ENCODE data around the gene SLC2A4RG. TPM values are rescaled to one million over a fixed set of nuclear protein-coding genes. Genes with fewer than 3 reads are reported as not detected.

The SLC2A4RG gene
- total and polyA plus RNA-seq, 2 of the 13 experiments (the other 11 are each of a cell fraction or from before 2014, with no cell fraction given): 91.4 to 95.9 TPM

GRCh38 chr20:63736893-63737694 lies 2.5 kb upstream of the SLC2A4RG start (continued):
- no peak for TF ChIP-seq TFDP1 (CRISPR knock-in tag; IDR thresholded peaks at IDR 0.05; ENCODE audit: borderline replicate concordance)
- TF ChIP-seq ZNF563 (CRISPR knock-in tag; IDR thresholded peaks at IDR 0.05): peak; percentile 38; the same call in 1 of the 2 replicates
- 0 out of 2 replicates have a peak, but pooled peaks have one; percentile 33 for TF ChIP-seq ZC3H13 (CRISPR knock-in tag; IDR thresholded peaks at IDR 0.05)
- 0 out of 2 replicates have a peak, but pooled peaks have one; percentile 17 for TF ChIP-seq ZFP41 (CRISPR knock-in tag; IDR thresholded peaks at IDR 0.05; ENCODE audit: borderline replicate concordance)
- TF ChIP-seq AGO2 (optimal IDR thresholded peaks at IDR 0.05; ENCODE audit: low read depth, low read length): peak; percentile 99
- 0 out of 2 replicates have a peak, but pooled peaks have one; percentile 11 for TF ChIP-seq ZSCAN22 (CRISPR knock-in tag; IDR thresholded peaks at IDR 0.05)
- 0 out of 2 replicates have a peak, but pooled peaks have one; percentile 54 for TF ChIP-seq ZBTB42 (CRISPR knock-in tag; IDR thresholded peaks at IDR 0.05)
- TF ChIP-seq NONO (IDR thresholded peaks at IDR 0.05): no peak
- TF ChIP-seq NONO (CRISPR knock-in tag; conservative IDR thresholded peaks at IDR 0.05): no peak
- TF ChIP-seq HDAC1 (CRISPR knock-in tag; IDR thresholded peaks at IDR 0.05): no peak
- TF ChIP-seq DRAP1 (CRISPR knock-in tag; IDR thresholded peaks at IDR 0.05): no peak
- TF ChIP-seq TCF7 (IDR thresholded peaks at IDR 0.05; ENCODE audit: low read depth): no peak
- TF ChIP-seq ZMAT3 (CRISPR knock-in tag; conservative IDR thresholded peaks at IDR 0.05): no peak
- TF ChIP-seq ZBTB7B (CRISPR knock-in tag; IDR thresholded peaks at IDR 0.05): peak; percentile 56; the same call in 1 of the 2 replicates
- TF ChIP-seq FOXO4 (CRISPR knock-in tag; conservative IDR thresholded peaks at IDR 0.05): no peak
- TF ChIP-seq BATF2 (CRISPR knock-in tag; IDR thresholded peaks at IDR 0.05): no peak
- TF ChIP-seq NCOA2 (CRISPR knock-in tag; IDR thresholded peaks at IDR 0.05): peak; percentile 6; the same call in 1 of the 2 replicates
- no peak for TF ChIP-seq ZEB1 (IDR thresholded peaks at IDR 0.05; ENCODE audit: insufficient replicate concordance, low read depth)
- TF ChIP-seq ZNF281 (CRISPR knock-in tag; IDR thresholded peaks at IDR 0.05; ENCODE audit: borderline replicate concordance): no peak
- no peak for TF ChIP-seq TP53 (CRISPR knock-in tag; conservative IDR thresholded peaks at IDR 0.05)
- no peak for TF ChIP-seq SNRNP70 (IDR thresholded peaks at IDR 0.05; ENCODE audit: low read depth, low read length)
- TF ChIP-seq ZNF570 (CRISPR knock-in tag; IDR thresholded peaks at IDR 0.05; ENCODE audit: borderline replicate concordance): 0 out of 2 replicates have a peak, but pooled peaks have one; percentile 46
- no peak for TF ChIP-seq SRF (IDR thresholded peaks at IDR 0.05; ENCODE audit: low read depth, low read length)
- TF ChIP-seq RELA (CRISPR knock-in tag; IDR thresholded peaks at IDR 0.05): no peak

Data from HepG2 (cell line).